ENCODE data around the gene STK4.

- TF ChIP-seq POU2F2 (IDR thresholded peaks at IDR 0.05; ENCODE audit: low read depth, low read length) (no peak), POLR2A (IDR thresholded peaks at IDR 0.05; ENCODE audit: low read depth, low read length) (no peak), TAF1 (IDR thresholded peaks at IDR 0.05; ENCODE audit: low read depth, low read length) (no peak)
These were observed 121.5 kb downstream of the STK4 start for GRCh38 chr20:45087814-45088213.
